Activated CD4-positive, alpha-beta T cell treated with anti-CD3 and anti-CD28 coated beads for 48 hours (primary cell): ENCODE measurements around the gene MAD1L1.

Experiments
- DNase-seq: peaks from one replicate; pipeline ENCODE4 v3.0.0-alpha.2; 2020

Gene MAD1L1

DNA sequence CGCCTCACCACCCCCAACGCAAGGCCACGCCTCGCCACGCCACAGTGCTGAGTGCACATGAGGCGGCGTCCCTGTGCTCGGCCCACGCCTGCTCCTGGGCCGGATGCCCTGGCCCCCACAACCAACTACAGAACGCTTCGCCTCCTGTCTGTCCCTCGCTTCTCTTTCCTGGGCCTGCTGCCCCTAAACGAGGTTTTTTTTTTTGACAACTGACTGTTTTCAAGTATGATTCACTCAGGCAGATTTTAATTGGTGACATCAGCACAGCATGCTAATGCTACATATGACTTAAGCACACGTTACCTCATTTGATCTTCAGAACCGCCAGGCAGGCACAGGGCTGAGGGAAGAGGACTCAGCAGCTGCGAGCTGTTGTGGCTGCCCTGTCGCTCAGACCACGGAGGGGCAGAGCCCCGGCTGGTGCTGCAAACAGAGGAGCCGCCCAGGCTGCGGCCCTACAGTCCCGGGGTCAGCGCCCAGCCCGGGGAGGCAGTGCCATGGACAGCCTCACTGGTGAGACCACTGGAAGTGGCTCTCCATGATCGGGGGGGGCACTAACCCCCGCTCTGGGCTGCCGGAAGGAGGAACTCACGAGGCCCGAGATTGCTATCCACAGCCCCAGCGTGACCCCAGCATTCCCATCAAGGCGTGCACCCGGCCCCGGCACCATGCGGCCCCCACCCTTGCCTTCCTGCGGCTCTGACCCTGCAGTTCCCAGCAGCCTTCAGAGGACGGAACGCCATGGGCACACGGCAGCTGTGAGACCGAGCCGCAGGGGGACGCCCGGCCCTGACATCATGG lies 212.8 kb downstream of the MAD1L1 start:
- peak; percentile 52 for DNase-seq

- DNase-seq: no peak
These were observed 213.4 kb downstream of the MAD1L1 start for GRCh38 chr7:2019461-2019710.

DNA sequence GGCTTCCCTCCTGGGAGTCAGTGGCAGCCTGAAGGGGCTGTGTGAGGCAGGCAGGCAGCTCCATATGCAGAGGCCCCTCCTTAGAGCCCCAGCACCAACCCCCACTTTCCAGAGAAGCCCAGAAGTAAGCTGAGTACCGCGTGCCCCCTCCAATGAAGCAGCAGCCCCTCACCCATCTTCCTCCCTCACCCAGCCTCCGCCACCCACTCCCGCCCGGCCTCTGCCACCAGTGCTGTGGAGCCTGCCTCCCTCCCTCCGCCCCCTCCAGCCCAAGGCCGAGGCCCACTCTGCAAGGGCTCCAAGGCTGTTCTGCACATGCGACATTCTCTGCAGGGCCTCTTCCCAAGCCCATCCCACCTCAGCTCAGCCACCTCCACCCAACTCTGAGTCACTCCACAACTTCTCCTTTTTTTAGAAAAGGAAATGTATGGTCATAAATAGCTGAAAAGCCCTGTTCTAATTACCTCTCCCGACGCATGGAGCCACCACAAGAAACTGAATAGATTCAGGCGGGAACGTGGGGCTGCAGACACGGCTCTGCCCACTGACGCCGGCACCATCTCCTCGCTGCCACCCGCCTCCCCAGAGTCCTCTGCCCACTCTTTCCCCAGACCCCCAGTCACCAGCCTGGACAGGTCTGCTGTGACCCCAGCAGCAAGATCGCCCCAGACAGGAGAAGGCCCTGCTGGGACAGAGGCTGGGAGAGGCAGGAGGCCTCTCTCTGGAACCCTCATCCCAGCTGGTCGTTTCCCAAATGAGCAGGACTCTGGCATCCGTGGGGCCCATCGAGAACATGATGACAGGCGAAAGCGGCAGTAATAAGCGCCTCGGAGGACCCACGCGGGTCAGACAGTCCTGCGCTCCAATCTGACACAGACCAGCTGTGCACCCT lies 213.9 kb downstream of the MAD1L1 start:
- DNase-seq: no peak

DNA sequence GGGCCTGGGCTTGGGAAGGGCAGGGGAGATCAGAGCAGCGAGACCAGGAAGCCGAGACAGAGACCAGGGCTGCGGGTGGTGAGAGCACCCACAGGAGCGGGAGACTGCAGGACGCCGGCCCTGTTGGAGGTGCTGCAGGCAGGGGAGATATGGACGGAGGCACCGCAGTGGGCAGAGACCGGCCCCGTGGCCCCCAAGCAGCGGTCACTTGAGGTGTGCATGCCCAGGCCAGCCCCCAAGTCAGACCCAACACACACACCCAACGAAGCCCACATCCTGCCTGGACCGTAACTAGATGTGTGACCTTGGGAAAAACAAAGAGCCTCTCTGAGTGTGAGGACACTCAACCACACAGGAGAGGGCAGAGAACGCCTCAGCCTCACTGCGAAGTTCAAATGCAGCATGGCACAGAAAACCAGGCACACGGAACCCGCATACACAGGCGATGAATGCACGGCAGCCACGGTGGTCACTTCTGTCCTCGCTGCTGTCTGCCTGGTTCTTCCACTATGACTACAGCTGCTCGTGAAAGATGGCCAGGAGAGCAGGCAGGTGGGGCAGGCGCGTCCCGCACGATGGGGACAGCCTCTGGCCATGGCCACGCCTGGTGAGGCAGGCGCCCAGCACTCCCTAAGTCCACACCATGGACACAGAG lies 214.7 kb downstream of the MAD1L1 start:
- no peak for DNase-seq

DNA sequence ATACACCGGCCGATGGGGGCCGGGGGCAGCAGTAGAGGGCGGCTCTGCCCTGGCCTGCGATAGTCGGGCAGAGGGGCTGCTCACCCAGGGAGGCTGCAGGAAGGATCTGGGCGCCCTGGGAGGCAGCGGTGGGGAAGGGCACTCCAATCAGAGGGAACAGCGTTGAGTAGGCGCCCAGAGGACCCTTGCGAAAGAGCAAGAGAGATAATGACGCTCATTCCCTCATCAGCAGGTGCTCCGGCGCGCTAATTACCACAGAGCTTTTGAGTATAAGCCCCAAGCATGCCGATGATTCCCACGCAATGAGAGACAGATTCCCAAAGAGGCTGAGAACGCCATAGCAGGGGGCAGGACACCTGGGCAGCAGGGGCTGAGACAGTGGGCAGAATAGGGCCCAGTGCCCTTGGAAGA lies 215.3 kb downstream of the MAD1L1 start:
- no peak for DNase-seq

DNA sequence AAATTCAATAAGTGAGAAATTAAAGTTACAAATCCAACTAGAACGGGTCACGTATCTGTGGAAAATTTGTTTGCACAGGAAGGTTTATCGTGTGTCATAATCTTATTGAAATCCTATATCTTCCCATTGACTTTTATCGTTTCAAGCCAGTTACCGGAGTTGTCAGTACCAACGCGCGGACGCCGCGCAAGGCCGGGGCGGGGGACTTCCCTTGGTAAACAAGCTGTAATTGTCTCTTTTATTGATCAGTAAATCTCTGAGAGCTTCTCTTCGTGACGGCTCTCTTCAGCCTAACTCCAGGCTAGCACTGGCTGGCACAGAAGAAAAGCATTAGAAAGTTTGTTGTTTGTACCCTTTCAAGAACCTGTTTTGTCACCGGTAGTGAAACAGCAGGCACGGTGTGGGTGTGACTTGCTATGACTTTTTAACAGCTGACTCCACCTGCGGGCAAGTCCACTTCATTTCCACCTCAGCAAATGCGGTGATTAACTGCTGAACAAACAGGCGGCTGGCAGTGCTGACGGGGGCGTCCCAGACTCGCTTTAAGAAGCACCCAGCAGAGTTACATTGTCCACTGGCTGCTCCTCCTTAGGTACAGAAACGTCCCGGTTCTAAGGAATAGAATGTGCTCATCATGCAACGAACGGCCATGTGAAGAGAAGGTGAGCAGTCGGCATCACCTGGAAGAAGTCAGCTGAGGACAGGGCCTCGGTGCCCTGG lies 215.8 kb downstream of the MAD1L1 start:
- DNase-seq: no peak

GRCh38 chr7:2016021-2016631 lies 216.6 kb downstream of the MAD1L1 start:
- no peak for DNase-seq

DNA sequence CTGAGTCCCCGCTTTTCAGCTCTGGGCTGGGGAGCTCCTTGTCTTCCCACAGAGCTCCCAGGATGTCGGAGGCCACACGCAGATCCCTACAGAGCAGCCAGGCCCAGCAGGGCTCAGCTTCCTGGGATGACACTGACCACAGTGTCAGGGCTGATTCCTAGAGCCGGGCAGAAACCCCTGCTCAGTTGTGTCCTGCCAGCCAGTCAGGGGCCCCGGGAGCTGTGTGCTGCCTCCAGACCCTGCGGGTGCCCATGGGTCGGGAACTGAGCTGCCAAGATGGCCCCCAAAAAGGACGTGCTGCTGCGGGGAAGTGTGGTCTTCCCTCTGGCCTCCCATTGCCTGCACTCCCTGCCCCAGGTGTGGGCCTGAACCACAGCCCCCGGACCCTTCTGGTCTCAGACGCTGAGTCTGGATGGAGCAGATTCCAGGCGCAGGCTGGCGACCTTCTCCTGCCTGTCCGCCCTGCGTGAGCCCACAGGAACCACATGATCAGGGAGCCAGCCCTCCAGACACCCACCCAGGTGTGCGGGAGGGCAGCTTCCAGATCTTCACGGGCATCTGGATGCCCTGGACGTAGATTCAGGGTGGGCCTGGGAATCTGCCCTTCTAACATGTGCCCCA lies 217.4 kb downstream of the MAD1L1 start:
- DNase-seq: no peak

GRCh38 chr7:2014391-2015241 lies 218.1 kb downstream of the MAD1L1 start:
- DNase-seq: no peak

- no peak for DNase-seq
These were observed 219.1 kb downstream of the MAD1L1 start for GRCh38 chr7:2013381-2014311.

DNA sequence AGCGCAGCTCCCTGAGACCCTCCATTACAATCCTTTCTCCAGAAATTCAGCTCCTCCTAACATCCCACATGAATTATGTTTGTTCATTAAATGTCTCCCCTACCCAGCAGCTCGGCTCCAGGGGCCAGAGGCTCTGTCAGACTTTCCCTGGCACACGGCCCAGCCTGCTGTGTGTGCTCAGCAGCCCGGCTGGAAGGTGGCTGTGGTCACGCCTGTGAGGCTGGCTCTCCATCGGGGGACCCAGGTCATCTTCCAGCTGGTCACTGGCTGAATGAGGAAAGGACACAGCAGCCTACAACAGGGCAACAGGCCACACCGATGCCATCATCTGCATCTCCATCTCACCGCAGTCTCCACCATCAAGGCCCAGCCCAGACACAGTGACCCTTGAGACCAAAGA lies 219.8 kb downstream of the MAD1L1 start:
- DNase-seq: no peak

- no peak for DNase-seq
These were observed 220.5 kb downstream of the MAD1L1 start for GRCh38 chr7:2012044-2012900.

GRCh38 chr7:2011266-2012043 lies 221.3 kb downstream of the MAD1L1 start:
- no peak for DNase-seq

- DNase-seq: no peak
These were observed 222.0 kb downstream of the MAD1L1 start for GRCh38 chr7:2010551-2011265.

DNA sequence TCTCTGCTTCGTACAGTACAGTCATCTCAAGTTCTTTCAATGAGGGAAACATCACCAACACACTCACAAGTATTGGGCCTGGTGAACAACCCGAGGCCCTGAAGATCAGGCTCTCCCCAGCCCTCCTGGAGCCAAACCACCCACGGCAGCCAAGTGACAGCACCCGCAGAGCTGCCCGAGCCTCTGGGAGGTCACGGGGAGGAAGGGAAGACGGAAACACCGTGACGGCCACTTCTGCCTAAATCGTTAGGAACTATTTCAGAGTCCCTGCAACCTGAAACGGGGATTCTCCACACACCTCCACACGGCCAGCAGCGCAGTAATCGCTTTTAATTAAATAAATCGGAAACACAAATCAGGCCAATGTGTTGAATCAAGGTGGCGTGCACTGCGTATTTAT lies 222.6 kb downstream of the MAD1L1 start:
- no peak for DNase-seq

- DNase-seq: no peak
These were observed 223.2 kb downstream of the MAD1L1 start for GRCh38 chr7:2009541-2010001.

DNA sequence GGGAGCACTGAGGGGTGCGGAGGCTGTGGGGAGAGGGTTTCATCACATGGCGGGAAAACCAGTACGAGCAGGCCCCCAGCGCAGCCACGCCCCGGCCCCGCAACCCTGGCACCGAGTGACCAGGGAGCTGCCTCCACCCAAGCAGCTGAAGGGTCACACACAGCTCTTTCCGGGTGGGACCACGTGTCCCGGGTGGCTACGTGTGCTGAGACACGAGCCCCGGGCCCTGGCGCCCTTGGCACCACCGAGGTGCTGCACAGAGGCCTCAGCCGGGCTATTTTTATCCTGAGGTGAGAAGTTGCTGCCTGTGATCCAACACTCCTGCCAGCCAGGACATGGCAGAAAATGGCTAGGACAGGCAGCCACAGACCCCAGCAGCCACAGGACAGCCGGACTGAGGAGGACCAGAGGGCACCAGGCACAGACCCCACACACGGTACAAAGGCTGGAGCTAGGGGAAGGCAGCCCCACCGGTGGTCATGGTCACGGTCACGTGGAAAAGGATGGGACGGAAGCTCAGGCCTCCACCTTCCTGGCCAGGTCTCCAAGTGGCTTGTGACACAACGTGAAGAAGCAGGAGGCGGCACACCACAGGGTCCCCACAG lies 223.7 kb downstream of the MAD1L1 start:
- DNase-seq: no peak
